GM12878 (cell line): ENCODE measurements around the gene NPL.

Experiments
- FOXM1 ChIP-seq: IDR thresholded peaks from 2 replicates; pipeline ENCODE4 v1.6.1; 2012; ENCODE audit warnings: low read depth, mild to moderate bottlenecking, inconsistent platforms, low read length, moderate library complexity
- KAT2A ChIP-seq: conservative IDR thresholded peaks from 2 replicates; pipeline ENCODE4 v1.6.1; 2011; ENCODE audit warnings: low read depth, low read length; ENCODE audit not compliant: control insufficient read depth
- SMC3 ChIP-seq: IDR thresholded peaks from 2 replicates; pipeline ENCODE4 v1.6.1; 2011; ENCODE audit warnings: low read length, improper control_type of control experiment, borderline replicate concordance
- TAF1 ChIP-seq: IDR thresholded peaks from 2 replicates; pipeline ENCODE4 v1.6.1; 2011; ENCODE audit warnings: mild to moderate bottlenecking, low read depth, low read length, borderline replicate concordance
- TARDBP ChIP-seq: IDR thresholded peaks from 2 replicates; pipeline ENCODE4 v1.6.1; 2016; ENCODE audit warnings: borderline replicate concordance
- ZNF274 ChIP-seq: IDR thresholded peaks from one replicate; pipeline ENCODE4 v1.8.0; 2011; ENCODE audit not compliant: insufficient read length, insufficient read depth
- TF ChIP-seq, protein P1 (sequence below), 3 experiments: IDR thresholded peaks in 2 of 3; conservative IDR thresholded peaks in 1 of 3; 2 replicates each; pipeline ENCODE4 v1.5.1; 2011; ENCODE audit warnings: low read depth in 3 of 3, low read length in 3 of 3, mild to moderate bottlenecking in 3 of 3, control low read depth in 2 of 3, moderate library complexity in 2 of 3, inconsistent platforms in 1 of 3, mixed read lengths in 1 of 3; ENCODE audit not compliant: control insufficient read depth in 2 of 3, insufficient read depth in 1 of 3; ENCODE audit errors: extremely low read depth in 1 of 3

DNA sequence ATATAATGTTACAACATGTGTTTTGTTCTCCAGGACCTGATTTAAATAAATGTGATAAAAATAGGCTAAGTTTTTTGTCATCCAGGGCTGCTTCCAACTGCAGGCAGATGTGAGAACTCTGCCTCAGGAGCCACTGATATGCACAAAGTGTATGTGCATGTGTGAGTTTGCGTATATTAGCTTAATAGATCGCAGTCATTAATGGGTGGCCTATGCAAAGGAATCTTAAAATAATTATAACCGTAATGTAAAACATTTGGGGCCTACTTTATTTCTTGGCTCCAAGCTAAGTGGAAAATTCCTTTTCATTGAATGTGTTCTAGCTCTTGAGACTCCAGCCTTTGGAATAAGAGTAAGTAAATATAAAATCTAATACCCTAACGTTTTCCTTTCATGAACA is 66.3 kb downstream of the NPL start:
- no peak for TF ChIP-seq SMC3
- no peak for TF ChIP-seq KAT2A
- TF ChIP-seq, protein P1, sequence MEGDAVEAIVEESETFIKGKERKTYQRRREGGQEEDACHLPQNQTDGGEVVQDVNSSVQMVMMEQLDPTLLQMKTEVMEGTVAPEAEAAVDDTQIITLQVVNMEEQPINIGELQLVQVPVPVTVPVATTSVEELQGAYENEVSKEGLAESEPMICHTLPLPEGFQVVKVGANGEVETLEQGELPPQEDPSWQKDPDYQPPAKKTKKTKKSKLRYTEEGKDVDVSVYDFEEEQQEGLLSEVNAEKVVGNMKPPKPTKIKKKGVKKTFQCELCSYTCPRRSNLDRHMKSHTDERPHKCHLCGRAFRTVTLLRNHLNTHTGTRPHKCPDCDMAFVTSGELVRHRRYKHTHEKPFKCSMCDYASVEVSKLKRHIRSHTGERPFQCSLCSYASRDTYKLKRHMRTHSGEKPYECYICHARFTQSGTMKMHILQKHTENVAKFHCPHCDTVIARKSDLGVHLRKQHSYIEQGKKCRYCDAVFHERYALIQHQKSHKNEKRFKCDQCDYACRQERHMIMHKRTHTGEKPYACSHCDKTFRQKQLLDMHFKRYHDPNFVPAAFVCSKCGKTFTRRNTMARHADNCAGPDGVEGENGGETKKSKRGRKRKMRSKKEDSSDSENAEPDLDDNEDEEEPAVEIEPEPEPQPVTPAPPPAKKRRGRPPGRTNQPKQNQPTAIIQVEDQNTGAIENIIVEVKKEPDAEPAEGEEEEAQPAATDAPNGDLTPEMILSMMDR (IDR thresholded peaks at IDR 0.05 in 2 of 3, conservative IDR thresholded peaks at IDR 0.05 in 1 of 3; ENCODE audit: control insufficient read depth in 2 of 3, extremely low read depth in 1 of 3, insufficient read depth in 1 of 3, low read depth in 3 of 3, low read length in 3 of 3): no peak
- no peak for TF ChIP-seq ZNF274
- TF ChIP-seq FOXM1: no peak
- TF ChIP-seq TAF1: no peak
- TF ChIP-seq TARDBP: no peak
